Measurements from ENCODE around the gene MXI1. TPM values are rescaled to one million over a fixed set of nuclear protein-coding genes. Genes with fewer than 3 reads are reported as not detected.

Gene MXI1
- total and polyA plus RNA-seq, 2 of the 4 experiments (the other 2 are of a cell fraction), result 7.2 to 11.8 TPM

GRCh38 chr10:110241407-110241806, 34.0 kb downstream of the MXI1 start:
- H3K27me3 ChIP-seq (ENCODE audit: control insufficient read depth, insufficient read depth, low read length), result no peaks in the 10 kb centered on the region
- no peak overlapping the region for H3K4me3 ChIP-seq (ENCODE audit: insufficient read depth, low read depth, low read length)
- CTCF ChIA-PET, result interaction anchor here (0.7 kb wide), 1 partner anchor 58 kb away, joined by 3 read pairs; no protein-coding TSS in a partner anchor
- H3K23ac ChIP-seq (ENCODE audit: low read depth, low read length), result no peak overlapping the region
- H3K18ac ChIP-seq (ENCODE audit: low read depth, low read length), result no peak overlapping the region
- no peak overlapping the region for H2BK120ac ChIP-seq (ENCODE audit: low read depth, low read length)
- H3K4ac ChIP-seq (ENCODE audit: low read depth, low read length), result no peak overlapping the region
- in situ Hi-C loops (cut with MboI; ENCODE audit: low sequenced_read_pairs), result no loop called here
- H2AK9ac ChIP-seq (replicated peaks; ENCODE audit: low read depth, low read length, poor library complexity), result no peak overlapping the region
- no peak overlapping the region for H2AFZ ChIP-seq (replicated peaks; ENCODE audit: low read length, poor library complexity)
- H3K9ac ChIP-seq (ENCODE audit: low read depth, low read length), result no peak overlapping the region
- no peaks in the 10 kb centered on the region for H3K4me1 ChIP-seq (ENCODE audit: control insufficient read depth, insufficient read depth, low read length)
- no peaks in the 10 kb centered on the region for H3K9me3 ChIP-seq (ENCODE audit: control insufficient read depth, insufficient read depth, low read length)
- H2BK5ac ChIP-seq (ENCODE audit: low read depth, low read length, poor library complexity, severe bottlenecking), result no peak overlapping the region
- H3K27ac ChIP-seq (ENCODE audit: insufficient read depth, low read length), result no peak overlapping the region
- no peak overlapping the region for H3K14ac ChIP-seq (replicated peaks; ENCODE audit: low read depth, low read length)
- H3K36me3 ChIP-seq (ENCODE audit: control insufficient read depth, insufficient read depth, low read length), result peaks cover 7% of the 10 kb centered on the region
- no peaks in the 10 kb centered on the region for H3K9me1 ChIP-seq (ENCODE audit: insufficient read depth, low read length)
- H3K79me1 ChIP-seq (ENCODE audit: low read depth in 1 of 2, low read length in 2 of 2), result peaks cover 0 to 4% of the 10 kb centered on the region in 2 experiments; a peak in 1 of 4 replicates
- no TSS peak for BruUV-seq (replicated peaks)
- H4K20me1 ChIP-seq (ENCODE audit: insufficient read depth, low read length), result no peaks in the 10 kb centered on the region; the same call in 1 of the 2 replicates
- dilution Hi-C loops (cut with HindIII; ENCODE audit: low sequenced_read_pairs, unreplicated experiment), result no loop called here
- no peak overlapping the region for H2AK5ac ChIP-seq (ENCODE audit: low read depth, low read length)
- no peak overlapping the region for H2BK20ac ChIP-seq (ENCODE audit: low read depth, low read length)
- intact Hi-C loops (cut with micrococcal nuclease), result no loop called here
- H4K5ac ChIP-seq (ENCODE audit: low read depth, low read length), result no peak overlapping the region
- POLR2A ChIA-PET (ENCODE audit: unreplicated experiment), result no interaction called here
- no peak overlapping the region for H2BK15ac ChIP-seq (ENCODE audit: low read depth, low read length)
- no peak for TF ChIP-seq USF2 (IDR thresholded peaks at IDR 0.05; ENCODE audit: low read depth, low read length)
- TF ChIP-seq ELK1 (IDR thresholded peaks at IDR 0.05; ENCODE audit: borderline replicate concordance, low read depth, low read length), result no peak
- no peak for TF ChIP-seq MXI1 (IDR thresholded peaks at IDR 0.05; ENCODE audit: borderline replicate concordance, low read depth, low read length)
- TF ChIP-seq CEBPB (IDR thresholded peaks at IDR 0.05; ENCODE audit: low read depth, low read length), result no peak
- no peak for TF ChIP-seq MAZ (IDR thresholded peaks at IDR 0.05; ENCODE audit: borderline replicate concordance, low read depth, low read length)
- no peak for TF ChIP-seq CTCF (conservative IDR thresholded peaks at IDR 0.05; ENCODE audit: low read depth, low read length)
- TF ChIP-seq POLR2A (IDR thresholded peaks at IDR 0.05; ENCODE audit: low read depth, low read length), result no peak
- no peak for TF ChIP-seq RCOR1 (IDR thresholded peaks at IDR 0.05; ENCODE audit: insufficient replicate concordance, low read length)
- TF ChIP-seq MAFK (IDR thresholded peaks at IDR 0.05; ENCODE audit: low read depth, low read length), result no peak
- TF ChIP-seq RFX5 (IDR thresholded peaks at IDR 0.05; ENCODE audit: low read depth, low read length), result no peak
- TF ChIP-seq BHLHE40 (IDR thresholded peaks at IDR 0.05; ENCODE audit: low read depth, low read length), result no peak
- H3K56ac ChIP-seq (ENCODE audit: extremely low read depth, insufficient read depth, low read length), result no peak overlapping the region
- ATAC-seq (ENCODE audit: low read depth) (no peak), DNase-seq (no peak)
- no peak overlapping the region for H4K91ac ChIP-seq (ENCODE audit: insufficient read depth, low read depth, low read length)
- no CpG with 5 or more reads among the region's 3 CpGs for WGBS, 2 experiments (ENCODE audit: extremely low coverage in 2 of 2, insufficient read length in 1 of 2)
- no peak overlapping the region for H4K8ac ChIP-seq (ENCODE audit: low read depth in 2 of 2, low read length in 2 of 2)
- no peak overlapping the region for H3K4me2 ChIP-seq (ENCODE audit: low read depth, low read length)
